Caco-2 (cell line): Measurements from ENCODE around the gene PI4KA. TPM values are rescaled to one million over a fixed set of nuclear protein-coding genes. Genes with fewer than 3 reads are reported as not detected.
"Not testable (repeated sequence)": the region's sequence is repeated elsewhere in the genome, so short reads cannot be mapped to it uniquely, and the experiment has no call there.

Experiments used
- BruUV-seq: library from RNA; stranded (reverse); fragments of 400-500 nt; replicated peaks from 2 replicates; lab custom pipeline; 2021; lab: Mats Ljungman, UMichigan
- CTCF ChIA-PET: fragments of 300-600 bp; sonication (Branson Sonifier 250); formaldehyde crosslinking; loops from one replicate; lab custom pipeline; 2022; ENCODE audit warnings: antibody characterized with exemption; lab: Charles Lee
- POLR2A ChIA-PET: fragments of 300-600 bp; sonication (Branson Sonifier 250); formaldehyde crosslinking; loops from one replicate; lab custom pipeline; 2022; ENCODE audit warnings: antibody characterized with exemption; lab: Charles Lee
- DNase-seq, 2 experiments: peaks; one replicate each; pipeline versions ENCODE4 v3.0.0 to v3.0.0-alpha.2; 2020 to 2022
- H3K27me3 ChIP-seq: replicated peaks from 2 replicates; pipeline ENCODE4 v1.6.0; 2011; ENCODE audit warnings: low read length; ENCODE audit not compliant: control insufficient read depth, insufficient read depth
- H3K36me3 ChIP-seq: 2 replicates; pipeline ENCODE4 v1.5.1; 2011; ENCODE audit warnings: low read length; ENCODE audit not compliant: control insufficient read depth, insufficient read depth
- H3K4me1 ChIP-seq: fragments of 250-450 bp; sonication (Bioruptor Pico); 2 replicates; pipeline ENCODE4 v1.5.1; 2020; ENCODE audit warnings: mild to moderate bottlenecking
- H3K4me3 ChIP-seq: 2 replicates; pipeline ENCODE4 v1.5.1; 2011; ENCODE audit warnings: low read depth, mild to moderate bottlenecking, control low read depth, low read length
- H3K9me3 ChIP-seq: fragments of 250-450 bp; sonication (Bioruptor Pico); 2 replicates; pipeline ENCODE4 v1.5.1; 2020; ENCODE audit warnings: mild to moderate bottlenecking, moderate library complexity
- H3K27ac Mint-ChIP-seq: one replicate; pipeline ENCODE4 v1.8.0; 2022; ENCODE audit warnings: mixed read lengths; ENCODE audit not compliant: unreplicated experiment
- H3K27me3 Mint-ChIP-seq: one replicate; pipeline ENCODE4 v1.8.0; 2022; ENCODE audit warnings: mixed read lengths; ENCODE audit not compliant: insufficient read depth, unreplicated experiment
- H3K36me3 Mint-ChIP-seq: one replicate; pipeline ENCODE4 v1.8.0; 2022; ENCODE audit warnings: mild to moderate bottlenecking, mixed read lengths; ENCODE audit not compliant: insufficient read depth, unreplicated experiment
- H3K4me1 Mint-ChIP-seq: one replicate; pipeline ENCODE4 v1.8.0; 2022; ENCODE audit warnings: low read depth, mixed read lengths; ENCODE audit not compliant: unreplicated experiment
- H3K4me3 Mint-ChIP-seq: one replicate; pipeline ENCODE4 v1.8.0; 2022; ENCODE audit warnings: mild to moderate bottlenecking, moderate library complexity, mixed read lengths; ENCODE audit not compliant: unreplicated experiment
- H3K9me3 Mint-ChIP-seq: one replicate; pipeline ENCODE4 v1.8.0; 2022; ENCODE audit warnings: mixed read lengths; ENCODE audit not compliant: unreplicated experiment
- intact Hi-C: fragments of 100-400 bp; cut with micrococcal nuclease; formaldehyde crosslinking; loops from one replicate; pipeline ENCODE4 v1.10.0; 2022; ENCODE audit not compliant: unreplicated experiment
- total RNA-seq: library from RNA; stranded (reverse); gene quantifications from 2 replicates; pipeline ENCODE4 v1.2.3, GENCODE V29; 2022
- TF ChIP-seq, protein P1 (sequence below), 2 experiments: fragments of 200-600 bp in 1 of 2; IDR thresholded peaks; 1 replicate in 1 of 2; 2 replicates in 1 of 2; pipeline versions ENCODE4 v1.5.1 to v1.8.0; 2011 to 2022; ENCODE audit warnings: antibody characterized with exemption in 1 of 2, control low read depth in 1 of 2, inconsistent platforms in 1 of 2, low read depth in 1 of 2, low read length in 1 of 2, mild to moderate bottlenecking in 1 of 2, moderate library complexity in 1 of 2; ENCODE audit not compliant: insufficient read depth in 1 of 2, severe bottlenecking in 1 of 2, unreplicated experiment in 1 of 2

Gene PI4KA
- total RNA-seq, 1 experiment from 2014 or later: 66.9 TPM

DNA sequence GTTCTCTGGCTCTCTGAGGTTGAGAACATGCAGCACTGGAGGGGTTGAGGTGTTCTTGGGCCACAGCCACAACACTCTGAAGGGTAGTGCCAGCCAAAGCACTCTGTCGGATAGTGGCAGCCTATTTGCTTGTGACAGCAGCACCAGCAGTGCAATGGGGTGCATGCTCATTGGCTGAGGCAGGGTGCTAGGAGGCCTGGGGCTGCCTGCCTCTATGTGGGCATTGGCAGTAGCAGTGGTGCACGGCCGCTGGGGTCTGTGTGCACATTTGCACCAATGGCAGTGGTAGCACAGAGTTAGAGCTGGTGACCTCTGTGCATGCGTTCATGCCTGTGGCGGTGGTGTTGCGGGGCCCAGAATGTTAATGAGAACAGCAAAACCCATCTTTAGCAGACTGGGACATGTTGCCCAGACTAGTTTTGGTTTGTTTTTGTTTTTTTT is 25.4 kb downstream of the PI4KA start:
- no peak for DNase-seq
- H3K4me1 ChIP-seq: no peaks in the 10 kb centered on the region
- 0 out of 2 replicates have a peak, but pooled peaks cover 1% of the 10 kb centered on the region for H3K36me3 ChIP-seq
- Mint-ChIP-seq H3K27ac (no peak overlapping the region), H3K36me3 (peaks cover 37% of the 10 kb centered on the region), H3K4me1 (no peaks in the 10 kb centered on the region), H3K9me3 (no peaks in the 10 kb centered on the region), H3K27me3 (no peaks in the 10 kb centered on the region), H3K4me3 (no peak overlapping the region)
- ChIA-PET POLR2A (no interaction called here), CTCF (no interaction called here)
- TF ChIP-seq, protein P1, sequence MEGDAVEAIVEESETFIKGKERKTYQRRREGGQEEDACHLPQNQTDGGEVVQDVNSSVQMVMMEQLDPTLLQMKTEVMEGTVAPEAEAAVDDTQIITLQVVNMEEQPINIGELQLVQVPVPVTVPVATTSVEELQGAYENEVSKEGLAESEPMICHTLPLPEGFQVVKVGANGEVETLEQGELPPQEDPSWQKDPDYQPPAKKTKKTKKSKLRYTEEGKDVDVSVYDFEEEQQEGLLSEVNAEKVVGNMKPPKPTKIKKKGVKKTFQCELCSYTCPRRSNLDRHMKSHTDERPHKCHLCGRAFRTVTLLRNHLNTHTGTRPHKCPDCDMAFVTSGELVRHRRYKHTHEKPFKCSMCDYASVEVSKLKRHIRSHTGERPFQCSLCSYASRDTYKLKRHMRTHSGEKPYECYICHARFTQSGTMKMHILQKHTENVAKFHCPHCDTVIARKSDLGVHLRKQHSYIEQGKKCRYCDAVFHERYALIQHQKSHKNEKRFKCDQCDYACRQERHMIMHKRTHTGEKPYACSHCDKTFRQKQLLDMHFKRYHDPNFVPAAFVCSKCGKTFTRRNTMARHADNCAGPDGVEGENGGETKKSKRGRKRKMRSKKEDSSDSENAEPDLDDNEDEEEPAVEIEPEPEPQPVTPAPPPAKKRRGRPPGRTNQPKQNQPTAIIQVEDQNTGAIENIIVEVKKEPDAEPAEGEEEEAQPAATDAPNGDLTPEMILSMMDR (IDR thresholded peaks at IDR 0.05; ENCODE audit: insufficient read depth in 1 of 2, low read depth in 1 of 2, low read length in 1 of 2, severe bottlenecking in 1 of 2, unreplicated experiment in 1 of 2): no peak
- H3K9me3 ChIP-seq: no peaks in the 10 kb centered on the region
- BruUV-seq: no TSS peak
- no peak overlapping the region for H3K4me3 ChIP-seq
- H3K27me3 ChIP-seq: no peaks in the 10 kb centered on the region
- intact Hi-C loops: no loop called here

DNA sequence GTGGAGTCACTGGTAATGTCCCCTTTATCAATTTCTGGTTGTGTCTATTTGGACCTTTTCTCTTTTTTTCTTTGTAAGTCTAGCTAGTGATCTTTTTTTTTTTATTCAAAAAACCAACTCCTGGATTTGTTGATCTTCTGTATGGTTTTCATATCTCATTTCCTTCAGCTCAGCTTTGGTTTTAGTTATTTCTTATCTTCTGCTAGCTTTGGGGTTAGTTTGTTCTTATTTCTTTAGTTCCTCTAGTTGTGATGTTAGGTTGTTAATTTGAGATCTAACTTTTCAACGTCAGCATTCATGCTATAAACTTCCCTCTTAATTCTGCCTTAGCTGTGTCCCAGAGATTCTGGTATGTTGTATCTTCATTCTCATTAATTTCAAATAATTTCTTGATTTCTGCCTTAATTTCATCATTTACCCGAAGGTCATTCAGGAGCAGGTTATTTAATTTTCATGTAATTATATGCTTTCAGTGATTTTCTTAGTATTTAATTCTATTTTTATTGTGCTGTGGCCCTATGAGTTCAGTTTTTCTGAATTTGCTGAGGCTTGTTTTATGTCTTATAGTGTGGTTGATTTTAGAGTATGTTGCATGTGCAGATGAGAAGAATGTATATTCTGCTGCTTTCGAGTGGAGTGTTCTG is 29.0 kb downstream of the PI4KA start:
- no peaks in the 10 kb centered on the region for H3K27me3 ChIP-seq
- H3K4me1 Mint-ChIP-seq: peaks cover 6% of the 10 kb centered on the region
- peaks cover 44% of the 10 kb centered on the region for H3K36me3 Mint-ChIP-seq
- DNase-seq: no peak
- H3K9me3 Mint-ChIP-seq: no peaks in the 10 kb centered on the region
- intact Hi-C loops: no loop called here
- ChIA-PET CTCF (no interaction called here), POLR2A (no interaction called here)
- H3K4me3 Mint-ChIP-seq: no peak overlapping the region
- H3K27me3 Mint-ChIP-seq: no peaks in the 10 kb centered on the region
- no TSS peak for BruUV-seq
- TF ChIP-seq, protein P1 (IDR thresholded peaks at IDR 0.05; ENCODE audit: insufficient read depth in 1 of 2, low read depth in 1 of 2, low read length in 1 of 2, severe bottlenecking in 1 of 2, unreplicated experiment in 1 of 2): no peak
- no peak overlapping the region for H3K27ac Mint-ChIP-seq
- H3K36me3 ChIP-seq: 0 out of 2 replicates have a peak, but pooled peaks cover 1% of the 10 kb centered on the region
- no peak overlapping the region for H3K4me3 ChIP-seq
- H3K4me1 ChIP-seq: peaks cover 12% of the 10 kb centered on the region
- H3K9me3 ChIP-seq: no peaks in the 10 kb centered on the region

DNA sequence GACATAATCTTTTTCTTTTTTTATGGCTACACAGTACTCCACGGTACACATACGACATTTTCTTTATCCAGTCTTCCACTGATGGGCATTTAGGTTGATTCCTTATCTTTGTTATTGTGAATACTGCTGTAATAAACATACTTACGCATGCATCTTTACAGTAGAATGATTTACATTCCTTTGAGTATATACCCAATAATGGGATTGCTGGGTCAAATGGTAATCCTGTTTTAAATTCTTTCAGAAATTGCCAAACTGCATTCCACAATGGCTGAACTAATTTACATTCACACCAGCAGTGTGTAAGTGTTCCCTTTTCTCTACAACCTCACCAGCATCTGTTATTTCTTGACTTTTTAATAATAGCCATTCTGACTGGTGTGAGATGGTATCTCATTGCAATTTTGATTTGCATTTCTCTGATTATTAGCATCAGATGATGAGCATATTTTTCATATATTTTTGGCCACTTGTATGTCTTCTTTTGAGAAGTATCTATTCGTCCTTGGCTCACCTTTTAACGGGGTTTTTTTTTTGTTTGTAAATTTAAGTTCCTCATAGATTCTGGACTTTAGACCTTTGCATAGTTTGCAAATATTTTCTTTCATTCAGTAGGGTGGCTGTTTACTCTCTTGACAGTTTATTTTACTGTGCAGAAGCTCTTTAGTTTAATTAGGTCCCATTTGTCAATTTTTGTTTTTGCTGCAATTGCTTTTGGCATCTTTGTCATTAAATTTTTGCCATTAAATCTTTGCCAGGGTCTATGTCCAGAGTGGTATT is 32.0 kb downstream of the PI4KA start:
- H3K4me3 ChIP-seq, POLR2A ChIA-PET, BruUV-seq: not testable (repeated sequence)

More for the DNA sequence above, 32.0 kb downstream of the PI4KA start:
- intact Hi-C loops, H3K27me3 ChIP-seq, H3K9me3 ChIP-seq, H3K36me3 ChIP-seq, H3K4me3 Mint-ChIP-seq, DNase-seq, H3K4me1 Mint-ChIP-seq, CTCF ChIA-PET, H3K27me3 Mint-ChIP-seq, H3K9me3 Mint-ChIP-seq: not testable (repeated sequence)
- H3K4me1 ChIP-seq: peaks cover 12% of the 10 kb centered on the region
- peak overlapping the region; percentile 3 for H3K27ac Mint-ChIP-seq
- H3K36me3 Mint-ChIP-seq: peaks cover 22% of the 10 kb centered on the region
